ENCODE measurements around the gene FREM1. TPM values are rescaled to one million over a fixed set of nuclear protein-coding genes. Genes with fewer than 3 reads are reported as not detected.
A peak's percentile ranks its signal among the peaks of the same experiment; 100 is the strongest.

Gene FREM1
- total RNA-seq: 2.7 TPM

GRCh38 chr9:14909961-14910805 is at the start of gene FREM1:
Gene FREM1, minus strand, starts transcription at chr9:14910428. Its CDS starts 41,451 bp downstream, at chr9:14868977.
- intact Hi-C loops (cut with DNase I): no loop called here
- no peak for DNase-seq (ENCODE audit: extremely low spot score in 2 of 2)
- TF ChIP-seq CTCF (IDR thresholded peaks at IDR 0.05) (no peak), POLR2AphosphoS5 (IDR thresholded peaks at IDR 0.05; ENCODE audit: insufficient read depth in 1 of 2, low read depth in 1 of 2) (peak in 1 of 2 donors; percentile 28), POLR2A (IDR thresholded peaks at IDR 0.05) (no peak)
- peaks cover 51% of the 10 kb centered on the region for H3K4me1 ChIP-seq
- H3K36me3 ChIP-seq: no peaks in the 10 kb centered on the region
- no peaks in the 10 kb centered on the region for H3K27me3 ChIP-seq
- peak within 1 kb of the TSS; percentile 34 to 39 for H3K4me3 ChIP-seq
- H3K27ac ChIP-seq: peak within 1 kb of the TSS; percentile 74
- no peaks in the 10 kb centered on the region for H3K9me3 ChIP-seq

GRCh38 chr9:14958989-14959388 is 48.8 kb upstream of the FREM1 start:
- Histone ChIP-seq H3K9me3 (no peaks in the 10 kb centered on the region), H3K36me3 (no peaks in the 10 kb centered on the region), H3K27ac (no peak overlapping the region), H3K4me3 (no peak overlapping the region), H3K27me3 (no peaks in the 10 kb centered on the region), H3K4me1 (peaks cover 6% of the 10 kb centered on the region)
- no peak for TF ChIP-seq CTCF (IDR thresholded peaks at IDR 0.05)
- TF ChIP-seq POLR2A (IDR thresholded peaks at IDR 0.05): no peak
- no peak for TF ChIP-seq POLR2AphosphoS5 (IDR thresholded peaks at IDR 0.05; ENCODE audit: insufficient read depth in 1 of 2, low read depth in 1 of 2)
- DNase-seq (ENCODE audit: extremely low spot score in 2 of 2): no peak
- intact Hi-C loops (cut with DNase I): no loop called here

GRCh38 chr9:14957109-14957508 is 46.9 kb upstream of the FREM1 start:
- H3K4me3 ChIP-seq: no peak overlapping the region
- intact Hi-C loops (cut with DNase I): no loop called here
- no peak overlapping the region for H3K27ac ChIP-seq
- no peak for TF ChIP-seq POLR2AphosphoS5 (IDR thresholded peaks at IDR 0.05; ENCODE audit: insufficient read depth in 1 of 2, low read depth in 1 of 2)
- TF ChIP-seq CTCF (IDR thresholded peaks at IDR 0.05): no peak
- no peak for DNase-seq (ENCODE audit: extremely low spot score in 2 of 2)
- no peaks in the 10 kb centered on the region for H3K36me3 ChIP-seq
- no peaks in the 10 kb centered on the region for H3K27me3 ChIP-seq
- peaks cover 2% of the 10 kb centered on the region for H3K4me1 ChIP-seq
- no peaks in the 10 kb centered on the region for H3K9me3 ChIP-seq

- no peak overlapping the region for H3K4me3 ChIP-seq
- H3K27me3 ChIP-seq: no peaks in the 10 kb centered on the region
- intact Hi-C loops (cut with DNase I): no loop called here
- H3K36me3 ChIP-seq: no peaks in the 10 kb centered on the region
- H3K9me3 ChIP-seq: no peaks in the 10 kb centered on the region
- TF ChIP-seq POLR2AphosphoS5 (IDR thresholded peaks at IDR 0.05; ENCODE audit: insufficient read depth in 1 of 2, low read depth in 1 of 2) (no peak), CTCF (IDR thresholded peaks at IDR 0.05) (no peak), POLR2A (IDR thresholded peaks at IDR 0.05) (no peak)
- no peak for DNase-seq (ENCODE audit: extremely low spot score in 2 of 2)
- no peaks in the 10 kb centered on the region for H3K4me1 ChIP-seq
- H3K27ac ChIP-seq: no peak overlapping the region
These were observed 46.0 kb upstream of the FREM1 start for GRCh38 chr9:14956208-14956607.

- Histone ChIP-seq H3K27me3 (no peaks in the 10 kb centered on the region), H3K4me1 (no peaks in the 10 kb centered on the region), H3K27ac (no peak overlapping the region), H3K4me3 (no peak overlapping the region), H3K9me3 (no peaks in the 10 kb centered on the region), H3K36me3 (no peaks in the 10 kb centered on the region)
- no peak for DNase-seq (ENCODE audit: extremely low spot score in 2 of 2)
- TF ChIP-seq CTCF (IDR thresholded peaks at IDR 0.05) (no peak), POLR2A (IDR thresholded peaks at IDR 0.05) (no peak), POLR2AphosphoS5 (IDR thresholded peaks at IDR 0.05; ENCODE audit: insufficient read depth in 1 of 2, low read depth in 1 of 2) (no peak)
- intact Hi-C loops (cut with DNase I): no loop called here
These were observed 35.1 kb upstream of the FREM1 start for GRCh38 chr9:14945351-14945750.
